ENCODE results near the gene CCDC91. TPM values are rescaled to one million over a fixed set of nuclear protein-coding genes. Genes with fewer than 3 reads are reported as not detected.
A peak's percentile ranks its signal among the peaks of the same experiment; 100 is the strongest.

The CCDC91 gene
- total RNA-seq, 4 donors from 2014 or later, result 19.0 to 38.1 (median 23.1) TPM

GRCh38 chr12:28563936-28564335 lies 373.7 kb downstream of the CCDC91 start:
- no peak overlapping the region for H3K4me3 ChIP-seq

DNA sequence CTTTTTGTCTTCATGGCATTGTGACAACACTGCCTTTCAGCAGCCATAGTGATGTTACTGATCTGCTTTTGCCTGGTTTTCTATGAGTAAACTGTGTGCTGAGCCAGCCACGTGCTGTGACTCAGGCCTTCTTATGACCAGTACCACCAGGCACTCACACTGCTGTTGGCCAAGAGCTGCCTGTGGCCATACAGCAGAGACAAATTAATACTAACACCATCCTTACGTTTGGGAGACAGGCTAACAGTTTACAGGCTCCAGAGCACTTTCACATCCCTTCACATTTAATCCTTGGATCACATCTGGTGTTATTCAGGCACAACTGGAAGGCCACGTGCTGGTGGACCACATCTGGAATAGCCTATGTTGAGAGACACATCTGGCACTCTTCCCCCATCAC lies 377.9 kb downstream of the CCDC91 start:
- Histone ChIP-seq H3K4me3 (no peak overlapping the region), H3K36me3 (no peaks in the 10 kb centered on the region), H3K27me3 (no peaks in the 10 kb centered on the region), H3K9me3 (no peaks in the 10 kb centered on the region), H3K4me1 (peaks cover 10% of the 10 kb centered on the region), H3K27ac (no peak overlapping the region)
- TF ChIP-seq POLR2A (IDR thresholded peaks at IDR 0.05), result no peak
- TF ChIP-seq, protein P1, sequence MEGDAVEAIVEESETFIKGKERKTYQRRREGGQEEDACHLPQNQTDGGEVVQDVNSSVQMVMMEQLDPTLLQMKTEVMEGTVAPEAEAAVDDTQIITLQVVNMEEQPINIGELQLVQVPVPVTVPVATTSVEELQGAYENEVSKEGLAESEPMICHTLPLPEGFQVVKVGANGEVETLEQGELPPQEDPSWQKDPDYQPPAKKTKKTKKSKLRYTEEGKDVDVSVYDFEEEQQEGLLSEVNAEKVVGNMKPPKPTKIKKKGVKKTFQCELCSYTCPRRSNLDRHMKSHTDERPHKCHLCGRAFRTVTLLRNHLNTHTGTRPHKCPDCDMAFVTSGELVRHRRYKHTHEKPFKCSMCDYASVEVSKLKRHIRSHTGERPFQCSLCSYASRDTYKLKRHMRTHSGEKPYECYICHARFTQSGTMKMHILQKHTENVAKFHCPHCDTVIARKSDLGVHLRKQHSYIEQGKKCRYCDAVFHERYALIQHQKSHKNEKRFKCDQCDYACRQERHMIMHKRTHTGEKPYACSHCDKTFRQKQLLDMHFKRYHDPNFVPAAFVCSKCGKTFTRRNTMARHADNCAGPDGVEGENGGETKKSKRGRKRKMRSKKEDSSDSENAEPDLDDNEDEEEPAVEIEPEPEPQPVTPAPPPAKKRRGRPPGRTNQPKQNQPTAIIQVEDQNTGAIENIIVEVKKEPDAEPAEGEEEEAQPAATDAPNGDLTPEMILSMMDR (IDR thresholded peaks at IDR 0.05), result no peak
- DNase-seq (ENCODE audit: low spot score in 2 of 2), result peak in 1 of 2 donors; percentile 69
- 60% methylated on average over 3 of the region's 3 CpGs for WGBS

More at GRCh38 chr12:28563936-28564335, 373.7 kb downstream of the CCDC91 start:
- H3K4me1 ChIP-seq, result peaks cover 5% of the 10 kb centered on the region
- no peaks in the 10 kb centered on the region for H3K36me3 ChIP-seq
- peak overlapping the region; percentile 21 for H3K27ac ChIP-seq
- no peaks in the 10 kb centered on the region for H3K27me3 ChIP-seq
- no peak for DNase-seq (ENCODE audit: low spot score in 2 of 2)
- WGBS, result 75% methylated on average over 2 of the region's 2 CpGs
- H3K9me3 ChIP-seq, result no peaks in the 10 kb centered on the region
- TF ChIP-seq POLR2AphosphoS5 (IDR thresholded peaks at IDR 0.05) (no peak), EP300 (IDR thresholded peaks at IDR 0.05) (no peak), POLR2A (IDR thresholded peaks at IDR 0.05) (no peak)
- TF ChIP-seq, protein P1 (IDR thresholded peaks at IDR 0.05), result no peak

DNA sequence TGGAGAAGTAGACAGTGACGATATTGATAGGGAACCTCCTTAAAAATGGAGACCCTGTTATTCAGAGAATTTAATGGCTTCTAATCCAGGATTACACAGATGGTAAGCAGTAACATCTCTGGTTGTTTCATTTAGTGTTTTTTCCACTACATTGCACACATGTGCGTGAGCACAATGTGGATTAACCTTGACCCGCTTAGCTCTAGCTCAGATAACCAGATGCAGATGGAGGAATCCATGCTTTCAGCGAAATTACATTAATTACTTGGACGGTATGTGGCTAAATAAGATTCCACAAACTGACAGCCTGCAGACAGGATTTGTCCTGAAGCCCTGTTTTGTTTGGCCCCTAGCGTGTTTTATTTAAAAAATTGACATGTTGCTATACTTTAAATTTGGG lies 378.4 kb downstream of the CCDC91 start:
- Histone ChIP-seq H3K36me3 (no peaks in the 10 kb centered on the region), H3K9me3 (no peaks in the 10 kb centered on the region), H3K27ac (no peak overlapping the region), H3K27me3 (no peaks in the 10 kb centered on the region), H3K4me1 (peaks cover 5% of the 10 kb centered on the region), H3K4me3 (no peak overlapping the region)
- TF ChIP-seq POLR2AphosphoS5 (IDR thresholded peaks at IDR 0.05) (no peak), EP300 (IDR thresholded peaks at IDR 0.05) (no peak), POLR2A (IDR thresholded peaks at IDR 0.05) (no peak)
- TF ChIP-seq, protein P1 (IDR thresholded peaks at IDR 0.05), result no peak
- 59% methylated on average over 6 of the region's 6 CpGs for WGBS
- DNase-seq (ENCODE audit: low spot score in 2 of 2), result no peak

- 34% methylated on average over 3 of the region's 3 CpGs for WGBS
- peaks cover 5% of the 10 kb centered on the region for H3K4me1 ChIP-seq
- H3K36me3 ChIP-seq, result no peaks in the 10 kb centered on the region
- H3K9me3 ChIP-seq, result no peaks in the 10 kb centered on the region
- no peak overlapping the region for H3K4me3 ChIP-seq
- no peaks in the 10 kb centered on the region for H3K27me3 ChIP-seq
- peak overlapping the region; percentile 72 for H3K27ac ChIP-seq
- DNase-seq (ENCODE audit: low spot score in 2 of 2), result no peak
- no peak for TF ChIP-seq EP300 (IDR thresholded peaks at IDR 0.05)
- TF ChIP-seq POLR2A (IDR thresholded peaks at IDR 0.05), result no peak
- TF ChIP-seq POLR2AphosphoS5 (IDR thresholded peaks at IDR 0.05), result no peak
- TF ChIP-seq, protein P1 (IDR thresholded peaks at IDR 0.05), result no peak
Measured at GRCh38 chr12:28569698-28570411, 379.6 kb downstream of the CCDC91 start.

DNA sequence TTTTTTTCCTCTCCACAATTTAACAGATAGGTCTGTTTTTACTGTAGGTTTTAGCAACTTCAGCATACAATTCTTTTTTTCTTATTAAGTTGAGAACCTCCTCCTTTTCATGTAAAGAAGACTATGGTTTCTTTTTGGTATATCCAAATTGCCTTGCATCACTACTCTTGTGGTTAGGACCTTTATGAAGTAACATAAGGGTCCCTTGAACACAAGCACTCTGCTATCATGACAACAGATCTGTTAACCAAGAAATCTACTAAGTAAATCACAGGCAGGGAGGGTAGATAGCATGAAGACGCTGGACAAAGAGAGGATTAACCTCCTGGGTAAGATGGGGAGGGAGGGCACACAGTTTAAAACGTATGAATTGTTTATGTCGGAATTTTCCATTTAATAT lies 380.6 kb downstream of the CCDC91 start:
- Histone ChIP-seq H3K4me1 (peaks cover 5% of the 10 kb centered on the region), H3K9me3 (no peaks in the 10 kb centered on the region), H3K27me3 (no peaks in the 10 kb centered on the region), H3K36me3 (no peaks in the 10 kb centered on the region), H3K27ac (no peak overlapping the region), H3K4me3 (no peak overlapping the region)
- TF ChIP-seq, protein P1 (IDR thresholded peaks at IDR 0.05), result no peak
- TF ChIP-seq POLR2AphosphoS5 (IDR thresholded peaks at IDR 0.05) (no peak), EP300 (IDR thresholded peaks at IDR 0.05) (no peak), POLR2A (IDR thresholded peaks at IDR 0.05) (no peak)
- DNase-seq (ENCODE audit: low spot score in 2 of 2), result no peak
- WGBS, result 89% methylated on average over 3 of the region's 3 CpGs

All from suprapubic skin (tissue), 4 donors.